Mesodermal cell (in vitro differentiated cells): ENCODE measurements around the gene PDK2.
A peak's percentile ranks its signal among the peaks of the same experiment; 100 is the strongest.

Experiments
- H3K27ac ChIP-seq: 2 replicates; pipeline ENCODE4 v1.7.0; 2013; ENCODE audit warnings: mild to moderate bottlenecking, low read depth, low read length, moderate library complexity; ENCODE audit not compliant: severe bottlenecking
- H3K36me3 ChIP-seq: 2 replicates; pipeline ENCODE4 v1.7.1; 2013; ENCODE audit warnings: mild to moderate bottlenecking, low read length, moderate library complexity; ENCODE audit not compliant: control insufficient read depth, insufficient read depth
- H3K4me1 ChIP-seq: one replicate; pipeline ENCODE4 v1.7.1; 2013; ENCODE audit warnings: mild to moderate bottlenecking, low read length; ENCODE audit not compliant: insufficient read depth, control insufficient read depth, poor library complexity, severe bottlenecking
- H3K4me3 ChIP-seq: 2 replicates; pipeline ENCODE4 v1.7.0; 2013; ENCODE audit warnings: low read length, control low read depth, mild to moderate bottlenecking; ENCODE audit not compliant: insufficient read depth, poor library complexity, severe bottlenecking; ENCODE audit errors: extremely low read depth
- H3K9me3 ChIP-seq: 2 replicates; pipeline ENCODE4 v1.7.1; 2013; ENCODE audit warnings: mild to moderate bottlenecking, low read length, moderate library complexity; ENCODE audit not compliant: control insufficient read depth
- whole genome bisulfite sequencing, 2 experiments: methylation state at CpG; one replicate each; pipeline ENCODE4 v1.1.5; 2013; ENCODE audit warnings: missing lambda C conversion rate in 2 of 2; ENCODE audit not compliant: insufficient coverage in 2 of 2; 5-methylcytosine and 5-hydroxymethylcytosine counted together

The PDK2 gene

GRCh38 chr17:50130559-50131305, 35.6 kb downstream of the PDK2 start:
- Histone ChIP-seq H3K9me3 (no peaks in the 10 kb centered on the region), H3K4me1 (peaks cover 30% of the 10 kb centered on the region), H3K27ac (no peak overlapping the region), H3K4me3 (peak overlapping the region; percentile 58), H3K36me3 (peaks cover 13% of the 10 kb centered on the region)
- 31 to 52% methylated on average over 3 to 8 of the region's 19 CpGs for WGBS, 2 experiments

GRCh38 chr17:50132104-50132794, 37.1 kb downstream of the PDK2 start:
- H3K27ac ChIP-seq, result no peak overlapping the region
- peaks cover 30% of the 10 kb centered on the region for H3K4me1 ChIP-seq
- H3K9me3 ChIP-seq, result no peaks in the 10 kb centered on the region
- no peak overlapping the region for H3K4me3 ChIP-seq
- WGBS, 2 experiments, result 79 to 100% methylated on average over 2 to 4 of the region's 6 CpGs
- peaks cover 28% of the 10 kb centered on the region for H3K36me3 ChIP-seq

- 38 to 61% methylated on average over 2 to 4 of the region's 7 CpGs for WGBS, 2 experiments
- Histone ChIP-seq H3K27ac (peak overlapping the region; percentile 47), H3K9me3 (no peaks in the 10 kb centered on the region)
These were observed 38.0 kb downstream of the PDK2 start for GRCh38 chr17:50133028-50133768.

GRCh38 chr17:50133769-50134099, 38.6 kb downstream of the PDK2 start:
- H3K27ac ChIP-seq, result no peak overlapping the region
- 14 to 36% methylated on average over 6 to 9 of the region's 16 CpGs for WGBS, 2 experiments
- H3K4me1 ChIP-seq, result peaks cover 28% of the 10 kb centered on the region
- no peaks in the 10 kb centered on the region for H3K9me3 ChIP-seq
- no peak overlapping the region for H3K4me3 ChIP-seq
- H3K36me3 ChIP-seq, result peaks cover 43% of the 10 kb centered on the region

More at GRCh38 chr17:50133028-50133768, 38.0 kb downstream of the PDK2 start:
- Histone ChIP-seq H3K4me3 (no peak overlapping the region), H3K36me3 (peaks cover 37% of the 10 kb centered on the region), H3K4me1 (peaks cover 30% of the 10 kb centered on the region)

GRCh38 chr17:50134206-50135110, 39.3 kb downstream of the PDK2 start:
- WGBS, 2 experiments, result 73 to 76% methylated on average over 11 to 13 of the region's 16 CpGs
- peaks cover 28% of the 10 kb centered on the region for H3K4me1 ChIP-seq
- H3K36me3 ChIP-seq, result peaks cover 50% of the 10 kb centered on the region
- H3K9me3 ChIP-seq, result no peaks in the 10 kb centered on the region
- H3K27ac ChIP-seq, result no peak overlapping the region
- no peak overlapping the region for H3K4me3 ChIP-seq

- H3K36me3 ChIP-seq, result peaks cover 61% of the 10 kb centered on the region
These were observed 40.4 kb downstream of the PDK2 start for GRCh38 chr17:50135316-50136095.

GRCh38 chr17:50136096-50136687, 41.0 kb downstream of the PDK2 start:
- Histone ChIP-seq H3K4me1 (peaks cover 33% of the 10 kb centered on the region), H3K36me3 (peaks cover 67% of the 10 kb centered on the region), H3K27ac (no peak overlapping the region), H3K9me3 (no peaks in the 10 kb centered on the region), H3K4me3 (no peak overlapping the region)
- WGBS, 2 experiments, result 92 to 98% methylated on average over 6 to 7 of the region's 11 CpGs

More at GRCh38 chr17:50135316-50136095, 40.4 kb downstream of the PDK2 start:
- Histone ChIP-seq H3K4me3 (no peak overlapping the region), H3K27ac (no peak overlapping the region), H3K9me3 (no peaks in the 10 kb centered on the region), H3K4me1 (peaks cover 34% of the 10 kb centered on the region)
- WGBS, 2 experiments, result 92 to 95% methylated on average over 8 to 13 of the region's 16 CpGs

- Histone ChIP-seq H3K4me3 (no peak overlapping the region), H3K4me1 (peaks cover 33% of the 10 kb centered on the region), H3K27ac (no peak overlapping the region), H3K9me3 (no peaks in the 10 kb centered on the region), H3K36me3 (peaks cover 74% of the 10 kb centered on the region)
- WGBS, 2 experiments, result 96 to 98% methylated on average over 3 to 4 of the region's 4 CpGs
These were observed 41.9 kb downstream of the PDK2 start for GRCh38 chr17:50137042-50137441.

GRCh38 chr17:50139185-50139783, 44.1 kb downstream of the PDK2 start:
- Histone ChIP-seq H3K4me1 (peaks cover 19% of the 10 kb centered on the region), H3K4me3 (no peak overlapping the region), H3K27ac (no peak overlapping the region), H3K36me3 (peaks cover 95% of the 10 kb centered on the region), H3K9me3 (no peaks in the 10 kb centered on the region)
- WGBS, 2 experiments, result 94 to 96% methylated on average over 13 of the region's 15 CpGs
